HG02763 (cell line): ENCODE results near the gene AUTS2.

ENCODE experiments used
- ATAC-seq: cut with Tn5 transposase; IDR thresholded peaks from one replicate; pipeline ENCODE4 v1.9.1; 2021; ENCODE audit warnings: mild to moderate bottlenecking, moderate library complexity; ENCODE audit not compliant: unreplicated experiment

Gene AUTS2

DNA sequence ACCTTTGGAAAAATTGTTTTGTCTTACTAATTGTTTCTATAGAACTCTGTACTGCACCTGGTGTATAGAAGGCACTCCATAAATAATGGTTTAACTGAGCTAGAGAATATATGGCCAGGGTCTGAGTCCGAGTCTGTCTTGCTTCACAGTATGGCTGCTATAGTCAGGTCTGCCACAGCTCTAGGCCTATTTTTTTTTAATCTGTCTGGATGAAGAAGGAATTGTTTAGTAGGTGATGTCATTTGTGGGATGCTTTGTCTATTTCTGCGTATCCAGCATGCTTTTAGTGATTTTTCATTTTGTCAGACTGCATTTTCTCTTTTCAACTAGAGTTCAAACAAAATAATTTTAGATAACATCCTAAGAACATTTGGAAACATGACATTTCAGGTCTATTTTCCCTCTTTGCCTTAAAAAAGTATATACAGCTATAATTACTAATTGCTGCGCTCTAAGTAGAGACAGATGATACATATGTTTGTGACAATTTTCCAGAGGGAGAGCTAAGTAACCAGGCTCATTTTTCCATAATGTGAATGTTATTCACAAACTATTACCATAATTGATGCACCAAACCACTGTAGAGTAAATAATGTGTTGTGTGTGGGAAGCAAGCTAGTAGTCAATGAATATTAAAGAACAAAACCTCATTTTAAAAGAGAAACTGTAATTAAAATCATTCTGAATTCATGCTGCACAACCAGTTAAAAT, 361.7 kb downstream of the AUTS2 start:
- ATAC-seq: no peak

DNA sequence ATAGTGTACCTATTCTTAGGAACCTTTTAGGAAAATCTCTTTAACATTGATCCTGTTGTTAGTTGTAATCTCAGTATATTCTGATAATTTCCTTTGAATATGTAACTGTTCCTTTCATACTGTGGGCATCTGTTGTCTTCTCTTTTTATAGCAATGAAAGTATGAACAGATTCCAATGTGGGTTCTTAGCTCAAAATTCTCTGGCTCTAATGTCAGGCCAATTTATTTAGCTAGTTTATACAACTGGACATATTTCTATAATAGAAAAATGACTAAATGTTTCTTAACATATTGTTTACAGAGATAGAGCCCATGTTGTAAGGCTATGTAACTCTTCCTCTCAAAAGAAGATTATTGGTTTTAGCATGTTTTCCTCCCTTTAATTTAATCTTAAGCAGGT, 363.2 kb downstream of the AUTS2 start:
- ATAC-seq: no peak

DNA sequence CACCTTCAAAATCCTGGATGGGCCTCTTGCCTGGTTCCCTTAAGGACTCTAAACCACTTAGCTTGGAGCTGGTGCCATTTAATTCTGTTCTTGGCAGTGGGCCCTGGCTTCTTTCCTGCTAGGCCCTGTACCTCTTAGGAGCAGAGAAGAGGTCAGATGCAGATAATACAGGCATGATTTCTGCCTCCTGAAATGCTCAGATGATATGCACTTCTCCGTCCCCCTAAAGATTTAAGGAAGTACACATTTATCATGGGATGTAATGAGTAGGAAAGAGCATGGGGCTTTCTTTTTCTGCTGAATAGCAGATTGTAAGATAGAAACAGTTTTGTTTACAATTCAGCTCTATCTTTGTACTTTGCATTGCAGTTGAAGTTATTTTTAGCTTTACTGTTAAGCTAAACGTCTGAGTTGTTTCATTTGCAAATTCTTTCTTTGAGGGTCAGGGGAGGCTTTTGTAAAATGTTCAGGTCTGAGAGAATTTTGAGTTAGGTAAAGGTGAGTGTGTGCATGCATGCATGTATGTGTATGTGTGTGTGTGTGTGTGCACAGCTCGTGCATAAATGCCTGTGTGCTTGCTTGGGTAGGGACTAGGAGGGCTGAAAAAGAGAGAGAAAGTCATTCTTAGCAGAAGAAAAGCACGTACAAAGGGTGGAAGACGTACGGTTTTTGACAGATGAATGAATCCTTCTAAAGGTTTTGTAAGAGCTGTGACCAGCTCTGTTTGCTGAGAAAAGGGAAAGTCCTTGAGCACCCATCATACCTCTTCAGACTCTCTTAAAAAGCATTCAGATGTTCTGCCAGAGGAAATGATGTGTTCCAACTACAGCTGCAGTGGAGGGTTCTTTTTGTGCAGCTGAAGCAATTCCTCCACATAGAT, 364.2 kb downstream of the AUTS2 start:
- no peak for ATAC-seq

DNA sequence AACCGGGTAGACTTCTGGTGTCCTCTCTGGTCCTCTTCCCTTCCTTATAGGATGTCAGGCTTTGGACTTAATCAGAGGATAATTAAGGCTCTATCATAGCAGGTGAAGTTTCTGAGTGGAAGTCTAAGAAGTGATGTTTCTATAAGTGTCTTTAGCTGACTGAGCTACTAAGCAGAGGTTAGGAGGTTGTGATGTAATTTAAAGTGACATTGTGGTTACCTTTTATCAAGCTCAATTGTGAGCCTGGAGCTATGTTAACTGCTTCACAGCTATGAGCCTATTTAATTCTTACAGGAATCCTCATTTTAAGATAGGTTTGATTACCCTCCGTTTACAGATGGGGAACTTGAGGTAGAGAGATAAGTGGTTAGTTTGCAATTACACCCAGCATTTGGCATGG, 365.1 kb downstream of the AUTS2 start:
- ATAC-seq: no peak

DNA sequence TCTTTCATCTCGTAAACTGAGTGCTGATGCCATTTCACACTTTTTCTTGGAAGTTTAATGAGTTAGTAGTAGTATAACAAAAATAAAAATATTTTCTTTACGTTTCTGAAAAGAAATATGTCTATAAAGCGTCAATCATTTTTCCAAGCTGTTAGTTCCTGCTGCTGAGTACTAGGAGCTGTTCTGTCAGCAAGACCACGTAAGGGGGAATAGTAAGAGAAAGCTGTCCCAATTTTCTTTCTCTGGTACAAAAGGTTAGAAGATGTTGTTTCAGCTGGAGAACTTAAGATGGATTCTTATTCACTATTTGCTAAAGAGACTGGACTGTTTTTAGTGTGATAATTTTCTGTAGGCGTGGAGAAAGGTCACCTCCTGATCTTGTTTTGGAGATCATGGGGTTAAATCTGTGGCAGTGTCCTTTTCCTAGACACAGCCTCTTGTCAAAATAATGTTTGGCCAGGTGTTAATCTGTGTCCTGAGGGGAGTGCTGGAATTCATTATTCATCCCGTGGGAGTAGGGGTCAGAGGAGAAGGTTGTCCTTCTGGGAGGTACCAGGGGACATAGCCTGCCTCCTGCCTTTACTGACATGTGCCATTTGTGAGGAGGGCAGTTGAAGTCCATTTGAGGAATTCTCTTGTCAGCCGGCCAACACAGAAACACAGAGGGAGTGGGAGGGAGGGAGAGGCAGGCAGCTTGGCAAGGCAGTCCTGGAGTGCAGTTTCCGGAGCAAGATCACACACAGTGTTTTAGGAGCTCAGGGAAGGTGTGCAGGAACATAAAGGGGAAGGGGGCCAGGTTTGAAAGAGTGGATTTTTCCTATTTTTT, 368.7 kb downstream of the AUTS2 start:
- ATAC-seq: no peak

DNA sequence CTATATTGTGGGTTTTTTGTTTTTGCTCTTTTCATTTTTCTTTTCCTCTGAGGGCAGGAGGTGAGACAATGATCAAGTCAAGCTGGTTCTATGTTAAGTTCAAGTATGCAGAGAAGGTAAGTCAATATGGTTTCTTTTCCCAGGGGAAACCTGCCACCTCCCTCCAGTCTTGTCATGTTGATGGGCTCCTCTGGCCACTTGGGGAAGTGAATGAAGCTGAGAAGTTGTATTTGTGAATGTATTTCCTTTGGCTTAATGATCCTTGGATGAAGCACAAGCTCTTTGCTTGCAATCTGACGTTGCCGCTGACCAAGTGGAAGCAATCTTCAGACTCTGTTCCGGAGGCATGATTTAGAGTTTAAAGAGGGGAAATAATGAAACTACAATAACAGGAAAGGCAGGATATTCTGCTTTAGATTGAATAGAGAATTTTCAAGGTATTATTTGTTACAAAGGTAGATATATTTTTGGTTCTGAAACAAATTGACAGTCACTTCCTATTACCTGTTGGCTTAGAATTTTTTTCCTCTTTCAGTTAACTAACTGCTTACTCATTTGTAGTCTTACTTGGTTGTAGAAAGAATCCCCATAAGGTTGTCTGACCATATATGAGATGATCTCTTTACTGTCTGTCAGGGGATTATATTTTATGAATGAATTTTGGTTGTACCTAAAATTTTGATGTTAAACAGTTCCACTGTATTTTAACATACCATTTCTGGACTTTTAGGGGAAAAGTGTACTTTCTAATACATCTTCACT, 369.6 kb downstream of the AUTS2 start:
- ATAC-seq: no peak

DNA sequence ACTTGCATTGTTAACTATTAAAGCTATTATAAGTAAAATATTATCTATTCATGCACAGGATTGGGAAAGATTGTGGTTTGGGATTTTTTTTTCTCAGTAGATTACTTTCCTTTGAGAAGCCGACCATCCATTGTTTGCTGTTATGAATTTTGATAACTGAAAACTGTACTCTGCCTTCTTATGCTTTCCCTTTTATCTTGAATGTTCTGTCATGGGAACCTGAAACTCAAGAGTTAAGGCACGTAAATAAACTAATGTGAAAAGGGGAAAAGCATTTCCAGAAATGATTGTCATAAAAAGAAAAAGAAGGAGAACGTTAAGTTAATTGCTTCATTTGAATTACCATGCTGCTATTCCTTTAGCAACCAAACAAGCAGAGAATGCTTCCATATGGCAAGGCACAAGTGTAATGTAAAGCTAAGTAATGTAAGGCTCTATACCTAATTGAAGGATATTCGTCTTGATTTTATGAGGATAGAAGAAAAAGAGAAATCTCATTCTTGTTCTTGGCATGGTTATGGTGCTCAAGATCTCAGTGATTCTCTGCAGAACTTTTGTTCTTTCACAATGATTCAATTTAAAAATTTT, 370.8 kb downstream of the AUTS2 start:
- no peak for ATAC-seq

DNA sequence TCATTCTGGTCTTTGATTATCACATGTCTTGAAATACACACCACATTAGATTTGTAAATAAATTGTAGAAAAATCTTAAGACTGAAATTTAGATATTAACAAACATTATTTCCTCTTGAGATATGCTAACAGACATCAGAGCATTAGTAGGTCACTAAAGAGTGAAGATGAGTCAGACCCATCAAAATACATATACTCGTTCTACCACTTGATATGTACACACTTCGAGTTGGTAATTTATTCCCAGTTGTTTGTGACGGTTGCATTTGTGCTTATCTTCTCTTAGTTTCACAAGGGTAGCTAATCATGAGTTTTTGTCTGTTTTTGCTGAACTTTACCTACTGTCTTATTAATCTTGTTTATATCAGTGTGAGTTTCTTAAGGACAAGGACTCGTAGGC, 383.4 kb downstream of the AUTS2 start:
- no peak for ATAC-seq

DNA sequence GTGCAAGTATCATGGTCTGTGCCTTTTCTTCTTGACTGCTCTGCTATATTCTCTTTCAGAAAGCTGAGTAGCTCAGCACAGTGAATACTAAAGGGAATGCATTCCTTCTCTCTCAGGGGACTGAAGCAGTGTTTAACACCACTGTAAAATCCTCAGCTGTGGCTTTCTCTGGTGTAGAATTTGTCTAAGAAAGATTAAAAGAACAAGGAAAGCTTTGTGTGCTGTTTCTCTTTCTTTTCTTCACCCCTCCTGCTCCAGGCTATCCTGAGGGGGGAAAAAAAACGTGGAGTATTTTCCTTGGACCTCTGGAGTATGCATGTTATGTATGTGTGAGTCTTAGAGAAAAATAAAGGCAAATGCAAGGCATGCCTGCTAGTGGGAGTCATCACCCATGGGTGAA, 383.9 kb downstream of the AUTS2 start:
- no peak for ATAC-seq

DNA sequence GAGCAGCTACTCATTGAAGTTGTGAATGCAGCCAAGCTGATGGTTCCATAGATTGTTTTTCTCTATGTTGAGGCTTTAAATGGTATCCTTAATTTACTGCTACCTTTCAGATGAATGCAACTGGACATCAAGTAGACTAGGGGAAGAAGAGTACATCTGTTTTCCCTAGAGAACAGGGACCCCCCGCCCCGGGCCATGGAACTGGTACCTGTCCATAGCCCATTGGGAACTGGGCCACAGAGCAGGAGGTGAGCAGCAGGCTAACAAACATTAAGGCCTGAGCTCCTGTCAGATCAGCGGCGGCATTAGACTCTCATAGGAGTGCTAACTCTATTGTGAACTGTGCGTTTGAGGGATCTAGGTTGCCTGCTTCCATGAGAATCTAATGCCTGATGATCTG, 391.3 kb downstream of the AUTS2 start:
- ATAC-seq: no peak

DNA sequence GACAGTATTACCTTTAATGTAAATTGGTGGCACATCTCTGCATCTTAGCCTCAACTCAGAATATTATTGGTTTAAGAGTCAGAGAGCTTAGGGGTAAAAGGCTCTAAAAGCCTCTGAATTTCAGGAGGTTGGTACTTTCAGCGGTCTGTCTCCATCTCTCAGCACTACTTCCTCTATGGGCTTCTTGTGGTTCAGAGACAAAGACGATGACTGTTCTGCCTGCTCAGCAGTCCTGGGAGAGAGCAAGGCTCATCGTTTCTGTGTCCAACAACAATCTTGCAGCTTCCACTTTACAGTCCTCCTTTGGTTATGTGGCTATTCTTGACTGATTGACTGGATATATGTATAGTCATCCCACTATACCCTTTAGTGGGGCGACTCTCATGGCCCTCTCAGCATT, 394.7 kb downstream of the AUTS2 start:
- no peak for ATAC-seq

DNA sequence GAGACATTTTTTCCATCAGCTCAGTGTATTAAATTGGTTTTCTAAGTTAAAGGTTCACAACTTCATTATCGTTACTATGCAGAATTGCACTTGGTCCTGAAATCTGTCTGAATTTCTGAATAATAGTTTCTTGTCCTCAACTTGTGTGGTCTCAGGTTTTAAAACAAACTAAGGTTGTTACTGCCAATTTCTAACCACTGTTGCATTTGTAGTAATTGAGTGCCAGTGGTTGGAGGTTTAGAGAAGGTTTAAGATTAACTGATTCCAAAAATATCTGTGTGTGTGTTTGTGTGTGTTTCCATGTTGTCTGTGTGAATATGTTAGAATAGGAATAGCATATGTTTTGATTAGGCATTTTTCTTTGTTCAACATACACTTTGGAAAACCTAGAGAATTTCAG, 395.9 kb downstream of the AUTS2 start:
- no peak for ATAC-seq

DNA sequence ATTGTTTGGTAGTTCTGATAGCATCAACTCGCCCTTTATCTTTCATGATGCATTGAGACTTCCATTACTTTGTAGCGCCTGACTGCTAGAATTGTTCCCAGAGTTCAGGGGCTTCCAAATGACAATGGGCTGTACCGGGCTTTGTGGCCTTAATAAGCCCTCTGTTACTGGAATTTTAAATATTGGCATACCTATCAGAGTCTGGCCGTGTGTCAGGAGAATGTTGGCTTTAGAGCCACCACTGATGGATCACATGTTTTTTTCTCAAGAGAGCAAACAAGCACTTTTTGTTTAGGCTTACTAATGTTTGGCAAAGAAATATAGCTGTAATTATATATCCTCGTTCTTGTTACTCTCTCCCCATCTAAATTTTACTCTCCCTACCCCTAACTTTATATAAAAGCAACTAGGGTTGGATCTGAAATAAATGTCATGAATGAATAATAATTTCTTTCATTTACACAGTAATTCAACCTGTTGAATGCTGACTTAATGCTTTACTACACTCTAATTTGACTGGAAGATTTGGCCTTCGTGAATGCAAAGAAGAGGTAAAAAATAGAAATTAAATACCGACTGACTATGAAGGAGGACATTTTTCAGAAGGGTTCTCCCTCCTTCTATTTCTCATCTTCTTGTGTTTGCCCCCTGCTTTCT, 396.7 kb downstream of the AUTS2 start:
- no peak for ATAC-seq

DNA sequence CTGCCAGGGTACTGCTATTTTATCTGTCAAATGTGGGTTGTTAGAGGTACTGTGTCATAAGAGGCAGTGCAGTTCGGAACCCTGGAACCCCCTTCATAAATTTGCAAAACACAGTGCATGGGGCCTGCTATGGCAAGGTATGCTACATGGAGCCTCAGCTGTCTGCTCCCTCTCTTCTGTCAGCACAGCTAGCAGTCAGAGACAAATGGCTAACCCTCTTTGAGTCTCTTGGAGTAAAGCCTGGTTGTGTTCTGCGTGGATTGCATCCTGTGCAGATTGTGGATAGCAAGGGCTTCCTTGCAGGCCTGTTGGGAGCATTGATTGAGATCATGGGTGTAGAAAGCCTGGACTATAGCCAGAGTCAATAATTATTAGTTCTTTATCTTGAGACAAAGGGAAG, 397.8 kb downstream of the AUTS2 start:
- no peak for ATAC-seq

DNA sequence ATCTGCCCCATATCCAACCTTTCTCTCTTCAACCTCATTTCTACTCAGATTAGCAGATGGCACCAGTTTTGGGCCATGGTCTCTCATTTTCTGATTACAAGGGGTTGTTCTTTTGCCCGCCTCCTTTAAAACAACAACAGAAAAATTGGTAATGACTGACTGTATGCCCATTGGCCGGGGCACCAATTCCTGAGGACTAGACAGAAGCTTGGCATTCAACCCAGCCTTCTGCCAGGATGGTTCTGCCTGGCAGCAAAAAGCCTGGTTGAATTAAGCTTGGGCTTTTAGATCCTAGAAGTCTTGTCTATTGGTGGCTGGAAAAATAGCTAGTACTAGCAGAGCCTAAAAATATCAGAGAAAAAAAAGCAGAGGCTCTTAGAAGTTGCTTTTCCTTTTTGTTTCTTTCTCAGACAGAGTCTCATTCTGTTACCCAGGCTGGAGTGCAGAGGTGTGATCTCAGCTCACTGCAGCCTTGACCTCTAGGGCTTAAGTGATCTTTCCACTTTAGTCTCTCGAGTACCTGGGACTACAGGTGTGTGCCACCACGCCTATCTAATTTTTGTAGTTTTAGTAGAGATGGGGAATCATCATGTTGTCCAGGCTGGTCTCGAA, 402.6 kb downstream of the AUTS2 start:
- ATAC-seq: no peak

DNA sequence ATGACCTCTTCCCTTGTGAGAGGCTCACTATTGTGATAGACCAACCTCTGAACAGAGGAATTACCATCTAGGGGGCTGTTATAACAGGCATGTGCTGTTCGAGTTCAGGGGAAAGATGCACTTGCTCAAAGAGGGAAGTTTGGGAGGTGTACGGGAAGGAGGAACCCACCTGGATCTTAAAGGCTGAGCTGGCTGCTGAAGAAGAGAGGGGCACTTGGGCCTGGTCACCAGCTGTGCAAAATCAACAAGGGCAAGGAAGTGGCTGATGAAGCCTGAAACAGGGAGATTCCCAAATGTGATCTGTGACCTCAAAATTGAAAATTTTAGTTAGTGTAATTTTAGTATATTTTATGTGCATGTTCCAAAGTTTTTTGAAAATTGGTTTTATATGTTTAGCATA, 407.2 kb downstream of the AUTS2 start:
- ATAC-seq: no peak

DNA sequence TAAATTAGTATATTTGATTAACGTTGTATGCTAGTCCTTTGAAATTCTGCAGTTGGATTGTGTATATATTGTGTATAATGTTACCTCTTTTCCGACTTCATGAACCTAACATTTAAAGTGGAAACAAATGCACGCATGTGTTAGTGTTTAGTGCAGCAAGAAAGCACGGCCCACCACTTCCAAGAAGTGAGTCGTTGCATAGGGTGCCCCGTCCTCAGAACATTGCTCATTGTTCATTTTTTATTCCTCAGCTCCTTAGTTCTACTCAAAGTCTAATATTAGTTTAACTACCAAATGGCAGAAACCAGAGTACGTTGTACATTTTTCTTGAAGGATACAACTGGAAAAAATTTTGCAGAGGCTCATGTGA, 407.6 kb downstream of the AUTS2 start:
- no peak for ATAC-seq

DNA sequence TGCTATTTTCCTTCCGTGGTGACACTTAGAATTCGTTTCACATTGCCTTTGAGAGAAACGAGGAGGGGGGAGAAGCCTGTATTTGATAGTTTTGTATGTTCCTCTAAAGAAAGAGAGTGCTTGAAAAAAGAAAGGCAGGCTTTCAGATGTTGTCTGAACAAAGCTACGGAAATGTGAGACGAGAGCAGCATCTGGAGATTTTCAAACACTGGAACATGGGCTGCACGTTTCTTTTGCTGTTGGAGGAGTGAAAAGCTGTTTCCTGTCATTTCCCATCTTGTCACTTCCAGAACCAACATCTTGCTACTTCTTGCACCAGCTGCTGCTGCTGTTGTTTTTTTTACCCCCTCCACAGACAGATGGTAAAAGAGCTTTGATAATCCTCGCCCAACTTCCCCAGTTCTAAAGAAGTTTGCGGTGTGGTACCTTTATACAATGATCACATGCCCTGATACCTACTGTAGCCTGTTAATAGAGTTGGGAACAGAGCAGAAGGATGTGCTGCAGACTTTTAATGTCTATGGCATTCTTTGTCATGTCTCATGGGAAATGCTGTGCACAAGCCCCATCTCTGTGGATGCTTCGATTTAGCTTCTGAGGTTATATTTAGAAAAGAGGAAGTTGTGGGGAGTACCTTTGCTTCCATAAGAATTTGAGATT, 408.1 kb downstream of the AUTS2 start:
- ATAC-seq: no peak

DNA sequence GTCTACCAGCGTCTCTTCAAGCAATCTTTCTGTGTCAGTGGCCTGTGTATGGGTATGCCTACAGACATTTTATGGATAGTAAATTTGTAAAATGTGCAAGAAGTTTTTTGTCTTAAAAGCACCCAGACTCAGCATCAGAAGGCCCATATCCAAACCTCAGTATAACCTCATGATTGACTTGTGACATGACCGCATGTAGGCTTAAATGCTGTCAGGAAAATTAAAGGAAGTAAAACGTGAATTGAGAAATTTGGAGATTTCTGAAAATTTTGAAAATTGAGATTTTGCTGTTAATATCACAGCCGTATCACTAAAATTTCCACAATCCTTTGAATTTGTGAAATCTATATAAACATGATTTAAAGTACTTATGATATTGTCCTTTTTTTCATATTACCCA, 410.2 kb downstream of the AUTS2 start:
- no peak for ATAC-seq
